Measurements from ENCODE around the gene CBX7. TPM values are rescaled to one million over a fixed set of nuclear protein-coding genes. Genes with fewer than 3 reads are reported as not detected.
"Not testable (repeated sequence)": the region's sequence is repeated elsewhere in the genome, so short reads cannot be mapped to it uniquely, and the experiment has no call there.

The CBX7 gene
- total and polyA plus RNA-seq, 4 donors: 8.5 to 12.7 (median 9.5) TPM

- H3K4me3 ChIP-seq (ENCODE audit: low read depth, low read length): no peak overlapping the region
- 38% methylated on average over 7 of the region's 8 CpGs for WGBS (ENCODE audit: insufficient coverage)
Observed at GRCh38 chr22:39169797-39170466, 17.5 kb upstream of the CBX7 start.

DNA sequence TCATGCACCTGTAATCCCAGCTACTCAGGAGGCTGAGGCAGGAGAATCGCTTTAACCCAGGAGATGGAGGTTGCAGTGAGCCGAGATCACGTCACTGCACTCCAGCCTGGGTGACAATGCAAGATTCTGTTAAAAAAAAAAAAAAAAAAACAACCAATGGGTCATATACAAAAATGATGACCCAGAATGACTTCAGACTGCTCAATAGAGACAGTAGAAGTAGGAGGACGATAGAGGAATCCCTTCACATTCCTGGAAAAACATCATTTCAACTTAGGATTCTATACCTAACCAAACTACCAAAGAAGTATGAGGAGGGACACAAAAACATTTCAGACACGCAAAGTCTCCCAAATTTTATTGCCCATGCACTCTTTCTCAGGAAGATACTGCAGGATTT, 14.1 kb upstream of the CBX7 start:
- Histone ChIP-seq H3K27ac (ENCODE audit: low read depth, low read length) (no peak overlapping the region), H3K36me3 (ENCODE audit: control insufficient read depth, insufficient read depth, low read length) (peaks cover under 1% of the 10 kb centered on the region), H3K9me3 (ENCODE audit: control insufficient read depth, insufficient read depth, low read length) (no peaks in the 10 kb centered on the region), H3K27me3 (ENCODE audit: control insufficient read depth, insufficient read depth, low read length) (no peaks in the 10 kb centered on the region), H3K4me1 (ENCODE audit: control insufficient read depth, insufficient read depth, low read length) (peaks cover 16% of the 10 kb centered on the region), H3K4me3 (ENCODE audit: low read depth, low read length) (no peak overlapping the region)
- WGBS (ENCODE audit: insufficient coverage): no CpG with 5 or more reads among the region's 5 CpGs
- no peak for DNase-seq (ENCODE audit: low read depth in 4 of 6, low spot score in 6 of 6)

More at GRCh38 chr22:39169797-39170466, 17.5 kb upstream of the CBX7 start:
- H3K4me1 ChIP-seq (ENCODE audit: control insufficient read depth, insufficient read depth, low read length): peaks cover 45% of the 10 kb centered on the region
- no peak overlapping the region for H3K27ac ChIP-seq (ENCODE audit: low read depth, low read length)
- no peaks in the 10 kb centered on the region for H3K27me3 ChIP-seq (ENCODE audit: control insufficient read depth, insufficient read depth, low read length)
- H3K9me3 ChIP-seq (ENCODE audit: control insufficient read depth, insufficient read depth, low read length): no peaks in the 10 kb centered on the region
- DNase-seq (ENCODE audit: low read depth in 4 of 6, low spot score in 6 of 6): no peak
- peaks cover 3% of the 10 kb centered on the region for H3K36me3 ChIP-seq (ENCODE audit: control insufficient read depth, insufficient read depth, low read length)

- not testable (repeated sequence) for H3K9me3 ChIP-seq (ENCODE audit: control insufficient read depth, insufficient read depth, low read length); H3K27ac ChIP-seq (ENCODE audit: low read depth, low read length); DNase-seq (ENCODE audit: low read depth in 4 of 6, low spot score in 6 of 6); H3K4me3 ChIP-seq (ENCODE audit: low read depth, low read length); H3K36me3 ChIP-seq (ENCODE audit: control insufficient read depth, insufficient read depth, low read length)
- peaks cover 11% of the 10 kb centered on the region for H3K27me3 ChIP-seq (ENCODE audit: control insufficient read depth, insufficient read depth, low read length)
- peaks cover 21% of the 10 kb centered on the region for H3K4me1 ChIP-seq (ENCODE audit: control insufficient read depth, insufficient read depth, low read length)
- WGBS (ENCODE audit: insufficient coverage): 86% methylated on average over 2 of the region's 8 CpGs
Observed at GRCh38 chr22:39156093-39156492, 3.6 kb upstream of the CBX7 start.

- no peak overlapping the region for H3K27ac ChIP-seq (ENCODE audit: low read depth, low read length)
- H3K9me3 ChIP-seq (ENCODE audit: control insufficient read depth, insufficient read depth, low read length): peaks cover 2% of the 10 kb centered on the region
- 83% methylated on average over 17 of the region's 18 CpGs for WGBS (ENCODE audit: insufficient coverage)
- H3K4me3 ChIP-seq (ENCODE audit: low read depth, low read length): no peak overlapping the region
- H3K36me3 ChIP-seq (ENCODE audit: control insufficient read depth, insufficient read depth, low read length): no peaks in the 10 kb centered on the region
- H3K27me3 ChIP-seq (ENCODE audit: control insufficient read depth, insufficient read depth, low read length): peaks cover 11% of the 10 kb centered on the region
- DNase-seq (ENCODE audit: low read depth in 4 of 6, low spot score in 6 of 6): no peak
- peaks cover 27% of the 10 kb centered on the region for H3K4me1 ChIP-seq (ENCODE audit: control insufficient read depth, insufficient read depth, low read length)
Observed at GRCh38 chr22:39155421-39155820, 2.9 kb upstream of the CBX7 start.

- Histone ChIP-seq H3K27ac (ENCODE audit: low read depth, low read length) (peak overlapping the region; percentile 93), H3K4me3 (ENCODE audit: low read depth, low read length) (peak overlapping the region; percentile 81), H3K36me3 (ENCODE audit: control insufficient read depth, insufficient read depth, low read length) (peaks cover 15% of the 10 kb centered on the region), H3K9me3 (ENCODE audit: control insufficient read depth, insufficient read depth, low read length) (peaks cover 2% of the 10 kb centered on the region), H3K4me1 (ENCODE audit: control insufficient read depth, insufficient read depth, low read length) (peaks cover 44% of the 10 kb centered on the region), H3K27me3 (ENCODE audit: control insufficient read depth, insufficient read depth, low read length) (peaks cover 11% of the 10 kb centered on the region)
- WGBS (ENCODE audit: insufficient coverage): 1% methylated on average over 43 of the region's 43 CpGs
- peak in 1 of 6 donors; percentile 23 for DNase-seq (ENCODE audit: low read depth in 4 of 6, low spot score in 6 of 6)
Observed at GRCh38 chr22:39153220-39153717, 789 bp upstream of the CBX7 start.

DNA sequence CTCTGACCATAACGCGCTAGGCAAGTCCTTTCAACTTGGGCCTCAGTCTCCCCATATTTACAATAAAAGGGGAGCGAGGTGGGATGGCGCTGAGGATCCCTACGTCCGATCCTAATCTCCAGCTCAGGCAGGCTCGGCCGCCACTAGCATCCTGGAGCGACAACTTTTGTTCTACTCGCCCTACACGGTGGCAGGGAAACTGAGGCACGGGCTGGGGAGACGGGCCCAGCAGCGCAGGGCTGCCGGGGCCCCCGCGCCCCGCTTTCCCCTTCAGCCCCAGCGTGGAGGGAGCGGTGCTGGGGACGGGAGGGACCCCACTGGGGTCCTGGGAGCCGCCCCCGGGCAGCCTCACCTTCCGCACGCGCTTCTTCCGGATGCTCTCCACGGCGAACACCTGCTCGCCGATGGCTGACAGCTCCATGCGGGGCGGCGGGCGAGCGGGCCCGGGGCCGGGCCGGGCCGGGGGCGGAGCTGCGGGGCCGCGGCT, 413 bp downstream of the CBX7 start:
- Histone ChIP-seq H3K27ac (ENCODE audit: low read depth, low read length) (peak overlapping the region; percentile 81), H3K36me3 (ENCODE audit: control insufficient read depth, insufficient read depth, low read length) (peaks cover 24% of the 10 kb centered on the region), H3K4me3 (ENCODE audit: low read depth, low read length) (peak overlapping the region; percentile 55), H3K27me3 (ENCODE audit: control insufficient read depth, insufficient read depth, low read length) (peaks cover 11% of the 10 kb centered on the region), H3K9me3 (ENCODE audit: control insufficient read depth, insufficient read depth, low read length) (no peaks in the 10 kb centered on the region), H3K4me1 (ENCODE audit: control insufficient read depth, insufficient read depth, low read length) (peaks cover 44% of the 10 kb centered on the region)
- WGBS (ENCODE audit: insufficient coverage): 4% methylated on average over 41 of the region's 44 CpGs
- no peak for DNase-seq (ENCODE audit: low read depth in 4 of 6, low spot score in 6 of 6)

DNA sequence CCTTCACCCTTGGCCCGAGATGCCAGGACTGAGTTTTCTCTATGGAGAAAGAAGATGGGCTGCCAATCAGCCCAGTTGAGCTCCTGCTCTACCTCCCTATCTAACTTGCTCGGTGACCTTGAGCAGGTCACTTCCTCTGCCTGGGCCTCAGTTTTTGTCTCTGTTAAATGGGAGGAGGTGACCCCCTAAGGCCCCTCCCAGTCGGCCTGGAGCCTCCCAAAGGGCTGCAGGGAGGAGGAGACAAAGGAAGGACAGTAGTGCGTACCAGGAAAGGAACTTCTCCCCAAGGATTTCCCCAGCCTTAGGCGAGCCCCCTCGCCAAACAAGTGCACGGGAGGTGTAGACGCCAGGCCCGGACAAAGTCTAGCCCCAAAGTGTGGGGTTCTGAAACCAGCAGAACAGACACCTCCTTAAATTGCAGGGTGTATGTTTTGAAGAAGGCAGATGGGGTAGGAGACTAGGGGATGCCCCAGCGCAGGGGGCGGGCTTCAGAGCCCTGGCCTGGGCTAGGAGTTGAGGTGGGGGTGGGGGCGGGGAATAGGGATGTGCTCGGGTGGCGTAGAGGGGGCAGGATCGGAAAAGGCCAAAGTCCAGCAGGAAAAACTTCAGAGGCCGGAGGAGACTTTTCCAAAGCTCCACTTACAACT, 1.0 kb downstream of the CBX7 start:
- WGBS (ENCODE audit: insufficient coverage): 51% methylated on average over 12 of the region's 16 CpGs
- H3K4me1 ChIP-seq (ENCODE audit: control insufficient read depth, insufficient read depth, low read length): peaks cover 45% of the 10 kb centered on the region
- no peak for DNase-seq (ENCODE audit: low read depth in 4 of 6, low spot score in 6 of 6)

GRCh38 chr22:39150848-39151215, 1.6 kb downstream of the CBX7 start:
- H3K9me3 ChIP-seq (ENCODE audit: control insufficient read depth, insufficient read depth, low read length): no peaks in the 10 kb centered on the region
- H3K27ac ChIP-seq (ENCODE audit: low read depth, low read length): peak overlapping the region; percentile 35
- no CpG with 5 or more reads among the region's 6 CpGs for WGBS (ENCODE audit: insufficient coverage)
- H3K4me3 ChIP-seq (ENCODE audit: low read depth, low read length): no peak overlapping the region
- peaks cover 24% of the 10 kb centered on the region for H3K36me3 ChIP-seq (ENCODE audit: control insufficient read depth, insufficient read depth, low read length)
- peak in 2 of 6 donors; percentile 8 to 27 for DNase-seq (ENCODE audit: low read depth in 4 of 6, low spot score in 6 of 6)
- peaks cover 11% of the 10 kb centered on the region for H3K27me3 ChIP-seq (ENCODE audit: control insufficient read depth, insufficient read depth, low read length)
- peaks cover 52% of the 10 kb centered on the region for H3K4me1 ChIP-seq (ENCODE audit: control insufficient read depth, insufficient read depth, low read length)

More for the DNA sequence above, 1.0 kb downstream of the CBX7 start:
- peaks cover 11% of the 10 kb centered on the region for H3K27me3 ChIP-seq (ENCODE audit: control insufficient read depth, insufficient read depth, low read length)
- peaks cover 24% of the 10 kb centered on the region for H3K36me3 ChIP-seq (ENCODE audit: control insufficient read depth, insufficient read depth, low read length)
- peak overlapping the region; percentile 81 for H3K27ac ChIP-seq (ENCODE audit: low read depth, low read length)
- no peaks in the 10 kb centered on the region for H3K9me3 ChIP-seq (ENCODE audit: control insufficient read depth, insufficient read depth, low read length)
- peak overlapping the region; percentile 55 for H3K4me3 ChIP-seq (ENCODE audit: low read depth, low read length)

- Histone ChIP-seq H3K27me3 (ENCODE audit: control insufficient read depth, insufficient read depth, low read length) (peaks cover 11% of the 10 kb centered on the region), H3K36me3 (ENCODE audit: control insufficient read depth, insufficient read depth, low read length) (peaks cover 24% of the 10 kb centered on the region), H3K4me1 (ENCODE audit: control insufficient read depth, insufficient read depth, low read length) (peaks cover 53% of the 10 kb centered on the region), H3K27ac (ENCODE audit: low read depth, low read length) (peak overlapping the region; percentile 35), H3K4me3 (ENCODE audit: low read depth, low read length) (no peak overlapping the region), H3K9me3 (ENCODE audit: control insufficient read depth, insufficient read depth, low read length) (no peaks in the 10 kb centered on the region)
- 74% methylated on average over 16 of the region's 16 CpGs for WGBS (ENCODE audit: insufficient coverage)
- no peak for DNase-seq (ENCODE audit: low read depth in 4 of 6, low spot score in 6 of 6)
Observed at GRCh38 chr22:39149915-39150847, 2.3 kb downstream of the CBX7 start.

Data from spinal cord (tissue), 10 donors.